ENCODE measurements around the gene SMAD2. TPM values are rescaled to one million over a fixed set of nuclear protein-coding genes. Genes with fewer than 3 reads are reported as not detected.

The SMAD2 gene
- total RNA-seq, 1 experiment from 2014 or later, result 167 TPM

GRCh38 chr18:47888156-47888555 lies 42.3 kb downstream of the SMAD2 start:
- DNase-seq (ENCODE audit: unreplicated experiment), result no peak
- H3K9me3 Mint-ChIP-seq (ENCODE audit: unreplicated experiment), result no peaks in the 10 kb centered on the region
- H3K27ac Mint-ChIP-seq (ENCODE audit: low read depth, unreplicated experiment), result no peak overlapping the region
- H3K4me3 Mint-ChIP-seq (ENCODE audit: unreplicated experiment), result no peak overlapping the region
- peaks cover 19% of the 10 kb centered on the region for H3K4me1 Mint-ChIP-seq (ENCODE audit: insufficient read depth, unreplicated experiment)
- ChIA-PET CTCF (interaction anchor here (0.6 to 0.7 kb wide), 2 partner anchors 38 to 132 kb away, joined by 3 to 9 read pairs; no protein-coding TSS in a partner anchor), POLR2A (interaction anchor here (0.6 to 0.9 kb wide), 3 partner anchors 11 to 55 kb away, joined by 3 read pairs; no protein-coding TSS in a partner anchor)
- intact Hi-C loops (cut with micrococcal nuclease), result no loop called here
- no peaks in the 10 kb centered on the region for H3K27me3 Mint-ChIP-seq (ENCODE audit: insufficient read depth, unreplicated experiment)
- TF ChIP-seq CTCF (IDR thresholded peaks at IDR 0.05; ENCODE audit: unreplicated experiment), result no peak
- no TSS peak for BruUV-seq (replicated peaks)
- peaks cover 47% of the 10 kb centered on the region for H3K36me3 Mint-ChIP-seq (ENCODE audit: insufficient read depth, unreplicated experiment)

GRCh38 chr18:47887227-47887626 lies 43.2 kb downstream of the SMAD2 start:
- Mint-ChIP-seq H3K27me3 (ENCODE audit: insufficient read depth, unreplicated experiment) (no peaks in the 10 kb centered on the region), H3K4me1 (ENCODE audit: insufficient read depth, unreplicated experiment) (peaks cover 19% of the 10 kb centered on the region), H3K9me3 (ENCODE audit: unreplicated experiment) (no peaks in the 10 kb centered on the region), H3K36me3 (ENCODE audit: insufficient read depth, unreplicated experiment) (peaks cover 41% of the 10 kb centered on the region), H3K27ac (ENCODE audit: low read depth, unreplicated experiment) (peak overlapping the region; percentile 0), H3K4me3 (ENCODE audit: unreplicated experiment) (no peak overlapping the region)
- no TSS peak for BruUV-seq (replicated peaks)
- no peak for DNase-seq (ENCODE audit: unreplicated experiment)
- CTCF ChIA-PET, result interaction anchor here (0.6 to 0.8 kb wide), 3 partner anchors 47 to 559 kb away, joined by 3 to 4 read pairs (median 3); no protein-coding TSS in a partner anchor
- no peak for TF ChIP-seq CTCF (IDR thresholded peaks at IDR 0.05; ENCODE audit: unreplicated experiment)
- intact Hi-C loops (cut with micrococcal nuclease), result no loop called here
- POLR2A ChIA-PET, result interaction anchor here (1.0 kb wide), 1 partner anchor 12 kb away, joined by 3 read pairs; no protein-coding TSS in a partner anchor

- no peak for TF ChIP-seq CTCF (IDR thresholded peaks at IDR 0.05; ENCODE audit: unreplicated experiment)
- Mint-ChIP-seq H3K4me3 (ENCODE audit: unreplicated experiment) (no peak overlapping the region), H3K27ac (ENCODE audit: low read depth, unreplicated experiment) (peak overlapping the region; percentile 47), H3K4me1 (ENCODE audit: insufficient read depth, unreplicated experiment) (peaks cover 25% of the 10 kb centered on the region), H3K27me3 (ENCODE audit: insufficient read depth, unreplicated experiment) (no peaks in the 10 kb centered on the region), H3K9me3 (ENCODE audit: unreplicated experiment) (no peaks in the 10 kb centered on the region), H3K36me3 (ENCODE audit: insufficient read depth, unreplicated experiment) (peaks cover 35% of the 10 kb centered on the region)
- ChIA-PET CTCF (interaction anchor here (0.7 to 1.0 kb wide), 4 partner anchors 10 to 30 kb away, joined by 3 read pairs; no protein-coding TSS in a partner anchor), POLR2A (interaction anchor here (0.7 to 1.2 kb wide), 3 partner anchors 9 to 16 kb away, joined by 4 to 6 read pairs (median 5); no protein-coding TSS in a partner anchor)
- intact Hi-C loops (cut with micrococcal nuclease), result no loop called here
- peak; percentile 61 for DNase-seq (ENCODE audit: unreplicated experiment)
- no TSS peak for BruUV-seq (replicated peaks)
Observed at GRCh38 chr18:47883771-47884413, 46.6 kb downstream of the SMAD2 start.

GRCh38 chr18:47882641-47883040 lies 47.8 kb downstream of the SMAD2 start:
- H3K4me1 Mint-ChIP-seq (ENCODE audit: insufficient read depth, unreplicated experiment), result peaks cover 25% of the 10 kb centered on the region
- POLR2A ChIA-PET, result interaction anchor here (0.7 to 1.8 kb wide), 2 partner anchors 10 to 35 kb away, joined by 4 to 5 read pairs; no protein-coding TSS in a partner anchor

More at GRCh38 chr18:47882641-47883040, 47.8 kb downstream of the SMAD2 start:
- no TSS peak for BruUV-seq (replicated peaks)
- TF ChIP-seq CTCF (IDR thresholded peaks at IDR 0.05; ENCODE audit: unreplicated experiment), result no peak
- intact Hi-C loops (cut with micrococcal nuclease), result loop anchor here (1.0 kb wide), 1 partner anchor 49 kb away; no protein-coding TSS in a partner anchor
- H3K27ac Mint-ChIP-seq (ENCODE audit: low read depth, unreplicated experiment), result peak overlapping the region; percentile 67
- no peaks in the 10 kb centered on the region for H3K27me3 Mint-ChIP-seq (ENCODE audit: insufficient read depth, unreplicated experiment)
- H3K4me3 Mint-ChIP-seq (ENCODE audit: unreplicated experiment), result no peak overlapping the region
- no peaks in the 10 kb centered on the region for H3K9me3 Mint-ChIP-seq (ENCODE audit: unreplicated experiment)
- peaks cover 27% of the 10 kb centered on the region for H3K36me3 Mint-ChIP-seq (ENCODE audit: insufficient read depth, unreplicated experiment)
- no peak for DNase-seq (ENCODE audit: unreplicated experiment)
- CTCF ChIA-PET, result no interaction called here
